Skeletal muscle satellite cell (primary cell): ENCODE measurements around the gene FYB2. TPM values are rescaled to one million over a fixed set of nuclear protein-coding genes. Genes with fewer than 3 reads are reported as not detected.

Experiments used
- H3K27me3 ChIP-seq: 2 replicates; pipeline ENCODE4 v1.7.0; 2013; ENCODE audit warnings: low read length; ENCODE audit not compliant: control insufficient read depth, insufficient read depth
- H3K36me3 ChIP-seq: 2 replicates; pipeline ENCODE4 v1.7.0; 2013; ENCODE audit warnings: mild to moderate bottlenecking, control low read depth, low read length; ENCODE audit not compliant: insufficient read depth
- H3K4me1 ChIP-seq: 2 replicates; pipeline ENCODE4 v1.7.0; 2013; ENCODE audit warnings: low read length; ENCODE audit not compliant: control insufficient read depth, insufficient read depth
- H3K4me2 ChIP-seq: 2 replicates; pipeline ENCODE4 v1.7.0; 2013; ENCODE audit warnings: mild to moderate bottlenecking, low read length
- H3K4me3 ChIP-seq: 2 replicates; pipeline ENCODE4 v1.7.0; 2013; ENCODE audit warnings: low read length
- H3K9ac ChIP-seq: 2 replicates; pipeline ENCODE4 v1.7.0; 2013; ENCODE audit warnings: mild to moderate bottlenecking, low read depth, low read length, moderate library complexity
- H3K9me3 ChIP-seq: replicated peaks from 2 replicates; pipeline ENCODE4 v1.7.0; 2013; ENCODE audit warnings: mild to moderate bottlenecking, control low read depth, low read length
- total RNA-seq: library from RNA; depleted of rRNA; stranded (reverse); fragments of >200 nt; gene quantifications from 2 replicates; pipeline ENCODE4 v1.2.3, GENCODE V29; 2012; rRNA removed

Gene FYB2, protein sequence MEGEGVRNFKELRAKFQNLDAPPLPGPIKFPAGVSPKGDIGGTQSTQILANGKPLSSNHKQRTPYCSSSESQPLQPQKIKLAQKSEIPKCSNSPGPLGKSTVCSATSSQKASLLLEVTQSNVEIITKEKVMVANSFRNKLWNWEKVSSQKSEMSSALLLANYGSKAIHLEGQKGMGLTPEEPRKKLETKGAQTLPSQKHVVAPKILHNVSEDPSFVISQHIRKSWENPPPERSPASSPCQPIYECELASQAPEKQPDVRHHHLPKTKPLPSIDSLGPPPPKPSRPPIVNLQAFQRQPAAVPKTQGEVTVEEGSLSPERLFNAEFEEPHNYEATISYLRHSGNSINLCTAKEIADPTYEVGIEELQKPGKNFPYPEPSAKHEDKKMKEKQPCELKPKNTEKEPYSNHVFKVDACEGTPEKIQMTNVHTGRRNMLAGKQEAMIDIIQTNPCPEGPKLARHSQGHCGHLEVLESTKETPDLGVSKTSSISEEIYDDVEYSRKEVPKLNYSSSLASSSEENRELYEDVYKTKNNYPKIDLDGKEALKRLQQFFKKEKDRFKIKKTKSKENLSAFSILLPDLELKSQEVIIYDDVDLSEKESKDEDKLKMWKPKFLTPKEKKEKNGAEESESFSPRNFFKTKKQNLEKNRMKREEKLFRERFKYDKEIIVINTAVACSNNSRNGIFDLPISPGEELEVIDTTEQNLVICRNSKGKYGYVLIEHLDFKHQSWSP
- not detected in 2 replicates for total RNA-seq

DNA sequence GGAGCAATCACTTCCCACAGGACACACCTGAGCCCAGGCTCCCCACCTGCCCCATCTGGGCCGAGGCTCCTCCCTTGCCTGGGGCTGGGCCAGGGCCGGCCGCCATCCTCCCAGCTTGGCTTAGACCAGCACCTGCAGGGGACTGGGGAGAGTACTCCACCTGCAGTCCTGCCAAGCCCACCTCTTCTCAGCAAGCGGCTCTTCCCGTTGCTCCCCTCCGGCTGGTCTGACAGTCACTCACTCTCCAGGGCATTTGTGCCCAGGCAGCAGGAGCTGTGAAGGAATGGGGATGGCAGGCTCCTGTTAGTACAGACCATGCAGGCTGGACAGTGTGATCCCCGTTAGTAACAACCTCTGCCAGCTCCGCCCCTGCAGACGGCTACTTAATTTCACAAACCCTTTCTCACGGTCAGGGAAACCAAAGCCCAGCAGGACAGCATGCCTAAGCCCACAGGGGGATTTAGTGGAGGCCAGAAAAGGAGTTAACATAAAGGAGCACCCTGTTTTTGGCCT lies at the start of gene FYB2:
TSS of gene FYB2 (minus strand) at position 18 of the 513 bp plus-strand sequence. CDS start 114 bp downstream, outside the sequence.
- Histone ChIP-seq H3K27me3 (peaks cover 19% of the 10 kb centered on the region), H3K4me1 (peaks cover 3% of the 10 kb centered on the region), H3K4me2 (no peak within 1 kb of the TSS), H3K9me3 (peaks cover 2% of the 10 kb centered on the region), H3K9ac (no peak within 1 kb of the TSS), H3K4me3 (no peak within 1 kb of the TSS), H3K36me3 (no peaks in the 10 kb centered on the region)

DNA sequence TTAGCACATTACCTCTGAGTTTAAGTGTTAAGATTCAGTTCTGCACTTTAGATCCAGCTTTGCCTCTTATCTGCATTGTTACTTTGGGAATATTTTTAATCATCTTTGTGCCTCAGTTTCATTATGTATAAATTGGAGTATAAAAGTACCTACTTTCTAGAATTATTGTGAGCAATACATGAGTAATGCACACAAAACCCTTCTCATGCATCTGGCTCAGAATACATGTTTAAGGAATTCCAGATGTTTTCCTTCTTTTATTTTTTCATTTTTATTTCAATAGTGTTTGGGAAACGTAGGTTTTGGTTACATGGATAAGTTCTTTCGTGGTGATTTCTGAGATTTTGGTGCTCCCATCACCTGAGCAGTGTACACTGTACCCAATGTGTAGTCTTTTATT lies 49.6 kb upstream of the FYB2 start:
- no peak overlapping the region for H3K4me3 ChIP-seq
- H3K4me1 ChIP-seq = peaks cover 28% of the 10 kb centered on the region
- H3K27me3 ChIP-seq = no peaks in the 10 kb centered on the region
- H3K36me3 ChIP-seq = no peaks in the 10 kb centered on the region
- H3K9me3 ChIP-seq = no peaks in the 10 kb centered on the region
- H3K9ac ChIP-seq = no peak overlapping the region
- no peak overlapping the region for H3K4me2 ChIP-seq

DNA sequence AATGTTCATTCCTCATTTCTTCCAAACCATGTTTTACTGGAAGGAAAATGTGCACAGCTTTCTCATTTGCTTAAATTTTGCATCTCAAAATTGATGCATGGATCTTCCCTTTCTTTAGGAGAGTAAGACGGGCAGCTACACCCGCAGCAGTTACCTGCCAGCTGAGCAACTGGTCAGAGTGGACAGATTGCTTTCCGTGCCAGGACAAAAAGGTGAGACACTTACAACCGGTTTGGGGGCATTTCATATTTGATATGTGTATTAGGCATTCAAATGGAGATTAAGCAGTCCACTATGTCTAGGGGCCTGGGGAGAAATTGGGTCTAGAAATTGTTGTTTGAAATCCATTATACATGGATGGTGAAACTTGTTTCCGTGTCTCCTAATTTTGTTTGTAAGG lies 48.3 kb upstream of the FYB2 start:
- H3K36me3 ChIP-seq = no peaks in the 10 kb centered on the region
- H3K4me1 ChIP-seq = peaks cover 22% of the 10 kb centered on the region
- no peak overlapping the region for H3K4me2 ChIP-seq
- no peaks in the 10 kb centered on the region for H3K27me3 ChIP-seq
- H3K4me3 ChIP-seq = no peak overlapping the region
- no peaks in the 10 kb centered on the region for H3K9me3 ChIP-seq
- no peak overlapping the region for H3K9ac ChIP-seq

DNA sequence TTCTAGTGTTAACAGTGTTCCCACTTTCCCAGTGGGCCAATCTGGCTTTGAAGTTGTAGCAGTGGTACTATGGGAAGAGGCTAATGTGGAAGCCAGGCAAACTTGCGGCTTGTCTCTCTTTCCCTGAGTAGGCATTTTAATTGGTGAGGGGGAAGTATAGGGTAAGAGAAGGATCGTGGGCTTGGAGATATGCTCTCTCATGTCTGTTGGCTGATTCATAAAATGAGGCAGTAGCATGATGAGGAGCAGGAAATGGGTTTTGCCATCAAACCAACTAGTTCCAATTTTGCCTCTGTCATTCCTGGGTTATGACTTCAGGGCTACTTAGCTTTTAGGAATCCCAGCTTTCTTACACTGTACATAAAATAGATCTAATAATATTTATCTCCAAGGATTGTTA lies 47.5 kb upstream of the FYB2 start:
- peak overlapping the region; percentile 55 for H3K4me2 ChIP-seq
- no peak overlapping the region for H3K4me3 ChIP-seq
- H3K36me3 ChIP-seq = no peaks in the 10 kb centered on the region
- no peaks in the 10 kb centered on the region for H3K9me3 ChIP-seq
- H3K27me3 ChIP-seq = no peaks in the 10 kb centered on the region
- H3K4me1 ChIP-seq = peaks cover 20% of the 10 kb centered on the region
- H3K9ac ChIP-seq = peak overlapping the region; percentile 26

DNA sequence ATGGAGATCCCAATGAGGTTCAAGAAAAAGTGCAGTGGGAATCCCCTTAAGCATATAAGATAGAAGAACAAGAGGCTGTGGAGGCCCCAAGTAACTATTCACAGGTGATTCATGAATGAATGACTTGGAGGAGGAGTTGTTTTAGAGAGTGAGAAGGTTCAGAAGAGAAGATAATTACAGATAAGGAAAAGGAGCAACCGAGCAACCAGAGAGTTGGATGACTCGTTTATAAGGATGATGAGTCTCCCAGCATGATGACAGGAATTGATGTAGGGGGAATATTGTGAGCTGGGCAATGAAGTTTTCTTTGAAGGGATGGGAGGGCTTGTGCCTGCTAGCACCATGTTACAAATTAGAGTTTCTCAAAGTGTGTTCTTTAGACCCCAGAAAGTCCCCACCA lies 45.2 kb upstream of the FYB2 start:
- peaks cover 20% of the 10 kb centered on the region for H3K4me1 ChIP-seq
- no peak overlapping the region for H3K4me3 ChIP-seq
- no peak overlapping the region for H3K4me2 ChIP-seq
- H3K9ac ChIP-seq = no peak overlapping the region
- no peaks in the 10 kb centered on the region for H3K27me3 ChIP-seq
- H3K9me3 ChIP-seq = no peaks in the 10 kb centered on the region
- H3K36me3 ChIP-seq = no peaks in the 10 kb centered on the region

DNA sequence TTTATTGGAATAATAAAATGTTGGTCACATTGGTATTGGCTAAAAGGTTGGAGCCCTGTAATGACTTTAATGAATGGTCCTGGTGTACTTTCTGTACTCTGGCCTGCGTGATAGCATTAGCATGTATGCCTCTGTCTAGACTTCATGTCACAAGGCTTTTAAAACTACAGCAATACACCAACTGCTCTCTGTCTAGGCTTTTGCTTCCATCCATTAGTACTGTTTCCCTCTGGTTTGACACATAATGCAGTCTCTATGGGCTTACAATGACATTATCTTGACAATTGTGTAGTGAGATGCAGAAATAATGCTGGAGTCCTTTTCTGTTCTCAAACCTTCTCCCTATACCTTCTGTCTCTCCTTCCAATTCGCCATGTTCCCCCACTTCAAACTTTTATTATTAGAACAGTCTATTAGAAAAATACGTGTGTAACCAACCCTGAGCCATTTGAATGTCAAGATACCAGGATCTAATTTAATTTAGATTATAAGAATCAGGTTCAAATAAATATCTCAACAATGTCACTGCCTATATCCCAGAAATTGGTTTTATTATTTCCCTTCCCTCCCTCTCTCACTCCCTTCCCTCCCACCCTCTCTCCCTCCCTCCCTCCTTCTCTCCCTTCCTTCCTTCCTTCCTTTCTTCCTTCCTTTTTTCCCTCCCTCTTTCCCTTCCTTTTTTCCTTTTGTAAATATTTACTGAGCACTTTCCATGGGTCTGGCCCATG lies 44.2 kb upstream of the FYB2 start:
- Histone ChIP-seq H3K4me1 (peaks cover 17% of the 10 kb centered on the region), H3K4me2 (no peak overlapping the region), H3K36me3 (no peaks in the 10 kb centered on the region), H3K4me3 (no peak overlapping the region), H3K9me3 (no peaks in the 10 kb centered on the region), H3K27me3 (no peaks in the 10 kb centered on the region), H3K9ac (no peak overlapping the region)

DNA sequence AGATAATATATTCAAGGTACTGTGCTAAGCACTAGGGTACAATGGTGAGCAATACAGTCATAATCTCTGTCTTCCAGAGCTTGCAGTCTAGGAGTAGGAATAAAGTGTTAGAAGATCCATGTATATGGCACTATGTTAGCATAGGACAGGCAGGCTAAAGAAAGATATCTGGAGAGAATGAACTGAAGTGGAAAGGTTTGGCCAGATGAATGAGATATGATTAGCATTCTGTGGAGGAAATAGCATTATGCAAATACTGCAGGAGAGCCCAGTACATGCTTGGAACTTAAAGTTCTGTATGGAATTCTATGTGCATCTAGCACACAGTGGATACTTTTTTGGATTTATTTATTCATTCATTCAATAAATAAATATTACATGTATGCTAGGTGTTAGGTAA lies 40.1 kb upstream of the FYB2 start:
- Histone ChIP-seq H3K36me3 (no peaks in the 10 kb centered on the region), H3K9me3 (no peaks in the 10 kb centered on the region), H3K4me2 (no peak overlapping the region), H3K27me3 (peaks cover 3% of the 10 kb centered on the region), H3K9ac (no peak overlapping the region), H3K4me3 (no peak overlapping the region), H3K4me1 (no peaks in the 10 kb centered on the region)

DNA sequence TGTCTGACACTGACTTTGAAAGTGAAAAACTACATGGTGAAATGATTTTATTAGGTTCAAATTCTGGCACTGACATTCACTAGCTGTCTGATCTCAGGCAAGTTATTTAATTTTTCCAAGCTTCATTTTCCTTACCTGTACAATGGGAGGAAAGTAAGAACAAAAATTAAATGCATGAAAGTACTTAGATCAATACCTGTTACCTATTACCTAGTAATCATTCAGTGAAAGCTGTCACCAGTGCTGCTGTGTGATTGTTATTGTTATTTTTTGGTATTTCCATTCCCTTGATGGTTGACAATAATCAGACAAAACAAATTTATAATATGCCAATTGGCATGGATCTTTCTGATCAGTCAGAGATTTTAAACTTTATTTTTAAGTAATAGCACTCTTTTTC lies 37.0 kb upstream of the FYB2 start:
- Histone ChIP-seq H3K4me3 (no peak overlapping the region), H3K4me1 (no peaks in the 10 kb centered on the region), H3K27me3 (peaks cover 3% of the 10 kb centered on the region), H3K9ac (no peak overlapping the region), H3K9me3 (no peaks in the 10 kb centered on the region), H3K4me2 (no peak overlapping the region), H3K36me3 (no peaks in the 10 kb centered on the region)

DNA sequence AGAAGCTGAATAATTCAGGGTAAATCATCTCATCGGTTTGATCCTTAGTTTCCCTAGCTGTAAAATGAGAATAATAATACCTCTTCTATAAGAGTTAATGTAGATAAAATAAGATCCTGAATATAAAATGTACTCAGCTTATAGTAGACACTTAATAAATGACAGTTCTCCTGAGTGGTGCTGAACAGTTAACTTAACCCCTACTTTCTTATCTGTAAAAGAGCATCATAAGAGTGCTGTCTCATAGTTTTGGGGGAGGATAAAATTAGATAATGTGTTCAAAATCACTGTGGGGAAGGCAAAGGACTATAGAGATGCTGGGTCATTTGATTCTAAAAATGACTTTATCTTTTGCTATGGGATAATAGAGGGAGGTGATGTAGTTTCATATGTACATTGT lies 36.0 kb upstream of the FYB2 start:
- Histone ChIP-seq H3K9ac (no peak overlapping the region), H3K27me3 (peaks cover 3% of the 10 kb centered on the region), H3K4me3 (no peak overlapping the region), H3K9me3 (no peaks in the 10 kb centered on the region), H3K4me2 (no peak overlapping the region), H3K4me1 (no peaks in the 10 kb centered on the region), H3K36me3 (no peaks in the 10 kb centered on the region)

DNA sequence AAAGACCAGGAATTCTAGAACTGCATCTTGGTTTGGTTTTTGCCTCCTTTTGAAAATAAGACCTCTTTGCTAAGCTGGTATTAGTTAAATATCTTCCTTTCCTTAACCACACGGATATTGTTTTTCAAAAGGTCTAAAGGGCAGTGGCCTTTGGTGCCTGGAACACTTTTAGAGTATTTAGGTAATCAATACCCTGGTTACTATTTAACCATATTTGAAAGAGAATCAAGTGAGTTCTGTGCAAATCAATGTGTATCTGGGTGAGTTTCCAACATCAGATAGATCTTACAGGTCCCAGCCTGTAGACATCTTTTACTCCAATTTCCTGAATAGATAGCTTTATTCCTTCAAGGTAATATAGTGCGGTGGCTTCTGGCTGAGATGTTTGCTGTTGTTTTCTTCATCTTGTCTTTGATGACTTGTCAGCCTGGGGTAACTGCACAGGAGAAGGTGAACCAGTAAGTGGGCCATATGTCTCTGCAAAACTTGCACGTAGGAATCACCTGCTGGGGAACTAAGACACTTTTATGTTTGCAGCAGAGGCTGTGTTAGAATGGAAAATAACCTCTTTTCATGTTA lies 35.4 kb upstream of the FYB2 start, which contains the start of gene C8A:
TSS of gene C8A (plus strand) at position 277 of the 579 bp plus-strand sequence. CDS start at position 382, 105 bp downstream.
- no peak within 1 kb of the TSS for H3K4me3 ChIP-seq
- peaks cover 3% of the 10 kb centered on the region for H3K27me3 ChIP-seq
- H3K36me3 ChIP-seq = no peaks in the 10 kb centered on the region

DNA sequence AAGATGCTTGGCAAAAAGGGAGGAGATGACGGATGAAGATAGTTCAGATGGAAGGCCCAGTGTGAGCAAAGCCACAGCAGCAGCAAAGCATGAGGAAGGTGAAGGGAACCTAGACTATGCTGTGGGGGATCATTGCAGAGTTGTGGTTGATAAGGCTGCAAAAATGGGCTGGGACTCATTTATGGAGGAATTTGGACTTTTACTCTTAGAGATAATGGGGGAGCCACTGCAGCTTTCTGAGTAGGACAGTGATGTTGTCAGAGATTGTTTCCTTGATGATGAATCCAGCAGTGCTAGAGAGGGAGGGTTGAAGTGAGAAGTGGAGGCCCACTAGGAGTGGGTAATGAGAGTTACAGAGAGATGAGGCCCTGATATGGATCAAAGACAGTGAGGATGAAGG lies 33.3 kb upstream of the FYB2 start:
- Histone ChIP-seq H3K27me3 (peaks cover 9% of the 10 kb centered on the region), H3K36me3 (no peaks in the 10 kb centered on the region), H3K9me3 (no peaks in the 10 kb centered on the region), H3K4me3 (no peak overlapping the region), H3K4me2 (no peak overlapping the region), H3K9ac (no peak overlapping the region), H3K4me1 (no peaks in the 10 kb centered on the region)

More for the DNA sequence above, 35.4 kb upstream of the FYB2 start, which contains the start of gene C8A:
- no peak within 1 kb of the TSS for H3K9ac ChIP-seq
- no peak within 1 kb of the TSS for H3K4me2 ChIP-seq
- H3K9me3 ChIP-seq = no peaks in the 10 kb centered on the region
- H3K4me1 ChIP-seq = no peaks in the 10 kb centered on the region
